Measurements from ENCODE around the gene HESX1.

The HESX1 gene

GRCh38 chr3:57206423-57206822, 6.6 kb upstream of the HESX1 start:
- Histone ChIP-seq H3K4me1 (ENCODE audit: control insufficient read depth, insufficient read depth, low read length, unreplicated experiment) (no peaks in the 10 kb centered on the region), H3K36me3 (ENCODE audit: insufficient read depth, low read length) (no peaks in the 10 kb centered on the region), H3K4me3 (ENCODE audit: low read depth, low read length) (no peak overlapping the region), H3K79me2 (ENCODE audit: control insufficient read depth, insufficient read depth, low read length, unreplicated experiment) (no peaks in the 10 kb centered on the region), H3K27me3 (ENCODE audit: insufficient read depth, low read length) (no peaks in the 10 kb centered on the region), H2AFZ (ENCODE audit: low read length, unreplicated experiment) (no peak overlapping the region), H3K27ac (ENCODE audit: low read depth, low read length) (no peak overlapping the region)

- Histone ChIP-seq H2AFZ (ENCODE audit: low read length, unreplicated experiment) (no peak overlapping the region), H3K4me1 (ENCODE audit: control insufficient read depth, insufficient read depth, low read length, unreplicated experiment) (no peaks in the 10 kb centered on the region)
Observed at GRCh38 chr3:57194641-57195040, 5.1 kb downstream of the HESX1 start.

GRCh38 chr3:57192028-57192427, 7.8 kb downstream of the HESX1 start:
- Histone ChIP-seq H3K36me3 (ENCODE audit: insufficient read depth, low read length) (no peaks in the 10 kb centered on the region), H3K27ac (ENCODE audit: low read depth, low read length) (no peak overlapping the region), H3K79me2 (ENCODE audit: control insufficient read depth, insufficient read depth, low read length, unreplicated experiment) (no peaks in the 10 kb centered on the region), H2AFZ (ENCODE audit: low read length, unreplicated experiment) (no peak overlapping the region), H3K27me3 (ENCODE audit: insufficient read depth, low read length) (no peaks in the 10 kb centered on the region), H3K4me1 (ENCODE audit: control insufficient read depth, insufficient read depth, low read length, unreplicated experiment) (no peaks in the 10 kb centered on the region), H3K4me3 (ENCODE audit: low read depth, low read length) (no peak overlapping the region)

More at GRCh38 chr3:57194641-57195040, 5.1 kb downstream of the HESX1 start:
- Histone ChIP-seq H3K4me3 (ENCODE audit: low read depth, low read length) (no peak overlapping the region), H3K36me3 (ENCODE audit: insufficient read depth, low read length) (no peaks in the 10 kb centered on the region), H3K79me2 (ENCODE audit: control insufficient read depth, insufficient read depth, low read length, unreplicated experiment) (no peaks in the 10 kb centered on the region), H3K27ac (ENCODE audit: low read depth, low read length) (no peak overlapping the region), H3K27me3 (ENCODE audit: insufficient read depth, low read length) (no peaks in the 10 kb centered on the region)

GRCh38 chr3:57184526-57184925, 15.3 kb downstream of the HESX1 start:
- H3K79me2 ChIP-seq (ENCODE audit: control insufficient read depth, insufficient read depth, low read length, unreplicated experiment), result no peaks in the 10 kb centered on the region
- peaks cover 5% of the 10 kb centered on the region; the same call in 1 of the 2 replicates for H3K27me3 ChIP-seq (ENCODE audit: insufficient read depth, low read length)
- H3K4me1 ChIP-seq (ENCODE audit: control insufficient read depth, insufficient read depth, low read length, unreplicated experiment), result no peaks in the 10 kb centered on the region
- H3K4me3 ChIP-seq (ENCODE audit: low read depth, low read length), result no peak overlapping the region
- H2AFZ ChIP-seq (ENCODE audit: low read length, unreplicated experiment), result no peak overlapping the region
- no peak overlapping the region for H3K27ac ChIP-seq (ENCODE audit: low read depth, low read length)
- no peaks in the 10 kb centered on the region for H3K36me3 ChIP-seq (ENCODE audit: insufficient read depth, low read length)

- Histone ChIP-seq H3K27ac (ENCODE audit: low read depth, low read length) (no peak overlapping the region), H3K4me3 (ENCODE audit: low read depth, low read length) (no peak overlapping the region), H3K36me3 (ENCODE audit: insufficient read depth, low read length) (no peaks in the 10 kb centered on the region), H3K27me3 (ENCODE audit: insufficient read depth, low read length) (peaks cover 22% of the 10 kb centered on the region), H3K79me2 (ENCODE audit: control insufficient read depth, insufficient read depth, low read length, unreplicated experiment) (no peaks in the 10 kb centered on the region), H2AFZ (ENCODE audit: low read length, unreplicated experiment) (no peak overlapping the region), H3K4me1 (ENCODE audit: control insufficient read depth, insufficient read depth, low read length, unreplicated experiment) (no peaks in the 10 kb centered on the region)
Observed at GRCh38 chr3:57179580-57180410, 20.0 kb downstream of the HESX1 start.

- H2AFZ ChIP-seq (ENCODE audit: low read length, unreplicated experiment), result no peak overlapping the region
- no peaks in the 10 kb centered on the region for H3K4me1 ChIP-seq (ENCODE audit: control insufficient read depth, insufficient read depth, low read length, unreplicated experiment)
- H3K27me3 ChIP-seq (ENCODE audit: insufficient read depth, low read length), result peaks cover 17% of the 10 kb centered on the region
- H3K27ac ChIP-seq (ENCODE audit: low read depth, low read length), result no peak overlapping the region
- H3K36me3 ChIP-seq (ENCODE audit: insufficient read depth, low read length), result no peaks in the 10 kb centered on the region
- no peak overlapping the region for H3K4me3 ChIP-seq (ENCODE audit: low read depth, low read length)
- H3K79me2 ChIP-seq (ENCODE audit: control insufficient read depth, insufficient read depth, low read length, unreplicated experiment), result no peaks in the 10 kb centered on the region
Observed at GRCh38 chr3:57176045-57176444, 23.7 kb downstream of the HESX1 start.

GRCh38 chr3:57173687-57174086, 26.1 kb downstream of the HESX1 start:
- H3K27ac ChIP-seq (ENCODE audit: low read depth, low read length), result no peak overlapping the region
- H3K4me1 ChIP-seq (ENCODE audit: control insufficient read depth, insufficient read depth, low read length, unreplicated experiment), result peaks cover 4% of the 10 kb centered on the region
- H3K36me3 ChIP-seq (ENCODE audit: insufficient read depth, low read length), result no peaks in the 10 kb centered on the region
- peaks cover 12% of the 10 kb centered on the region for H3K27me3 ChIP-seq (ENCODE audit: insufficient read depth, low read length)
- H2AFZ ChIP-seq (ENCODE audit: low read length, unreplicated experiment), result no peak overlapping the region
- no peaks in the 10 kb centered on the region for H3K79me2 ChIP-seq (ENCODE audit: control insufficient read depth, insufficient read depth, low read length, unreplicated experiment)
- H3K4me3 ChIP-seq (ENCODE audit: low read depth, low read length), result no peak overlapping the region

- no peaks in the 10 kb centered on the region for H3K79me2 ChIP-seq (ENCODE audit: control insufficient read depth, insufficient read depth, low read length, unreplicated experiment)
- H3K27ac ChIP-seq (ENCODE audit: low read depth, low read length), result no peak overlapping the region
- no peaks in the 10 kb centered on the region for H3K36me3 ChIP-seq (ENCODE audit: insufficient read depth, low read length)
- peaks cover 10% of the 10 kb centered on the region for H3K27me3 ChIP-seq (ENCODE audit: insufficient read depth, low read length)
- H3K4me3 ChIP-seq (ENCODE audit: low read depth, low read length), result no peak overlapping the region
- H2AFZ ChIP-seq (ENCODE audit: low read length, unreplicated experiment), result no peak overlapping the region
- H3K4me1 ChIP-seq (ENCODE audit: control insufficient read depth, insufficient read depth, low read length, unreplicated experiment), result peaks cover 4% of the 10 kb centered on the region
Observed at GRCh38 chr3:57170946-57171345, 28.8 kb downstream of the HESX1 start.

GRCh38 chr3:57169872-57170623, 29.7 kb downstream of the HESX1 start:
- H3K79me2 ChIP-seq (ENCODE audit: control insufficient read depth, insufficient read depth, low read length, unreplicated experiment), result no peaks in the 10 kb centered on the region
- H3K27me3 ChIP-seq (ENCODE audit: insufficient read depth, low read length), result peaks cover 11% of the 10 kb centered on the region
- peak overlapping the region; percentile 99 for H2AFZ ChIP-seq (ENCODE audit: low read length, unreplicated experiment)
- peaks cover 4% of the 10 kb centered on the region for H3K4me1 ChIP-seq (ENCODE audit: control insufficient read depth, insufficient read depth, low read length, unreplicated experiment)
- H3K36me3 ChIP-seq (ENCODE audit: insufficient read depth, low read length), result no peaks in the 10 kb centered on the region
- H3K4me3 ChIP-seq (ENCODE audit: low read depth, low read length), result peak overlapping the region; percentile 79
- no peak overlapping the region for H3K27ac ChIP-seq (ENCODE audit: low read depth, low read length)

GRCh38 chr3:57169108-57169507, 30.7 kb downstream of the HESX1 start:
- Histone ChIP-seq H3K79me2 (ENCODE audit: control insufficient read depth, insufficient read depth, low read length, unreplicated experiment) (no peaks in the 10 kb centered on the region), H3K36me3 (ENCODE audit: insufficient read depth, low read length) (no peaks in the 10 kb centered on the region), H3K4me3 (ENCODE audit: low read depth, low read length) (no peak overlapping the region), H2AFZ (ENCODE audit: low read length, unreplicated experiment) (no peak overlapping the region), H3K27ac (ENCODE audit: low read depth, low read length) (no peak overlapping the region), H3K27me3 (ENCODE audit: insufficient read depth, low read length) (peaks cover 19% of the 10 kb centered on the region), H3K4me1 (ENCODE audit: control insufficient read depth, insufficient read depth, low read length, unreplicated experiment) (peaks cover 4% of the 10 kb centered on the region)

- Histone ChIP-seq H2AFZ (ENCODE audit: low read length, unreplicated experiment) (no peak overlapping the region), H3K79me2 (ENCODE audit: control insufficient read depth, insufficient read depth, low read length, unreplicated experiment) (no peaks in the 10 kb centered on the region), H3K36me3 (ENCODE audit: insufficient read depth, low read length) (no peaks in the 10 kb centered on the region), H3K27me3 (ENCODE audit: insufficient read depth, low read length) (peaks cover 27% of the 10 kb centered on the region), H3K27ac (ENCODE audit: low read depth, low read length) (no peak overlapping the region), H3K4me1 (ENCODE audit: control insufficient read depth, insufficient read depth, low read length, unreplicated experiment) (peaks cover 4% of the 10 kb centered on the region), H3K4me3 (ENCODE audit: low read depth, low read length) (no peak overlapping the region)
Observed at GRCh38 chr3:57168151-57168550, 31.6 kb downstream of the HESX1 start.
